ENCODE results near the gene ZBTB37.
A peak's percentile ranks its signal among the peaks of the same experiment; 100 is the strongest.
"Not testable (repeated sequence)": the region's sequence is repeated elsewhere in the genome, so short reads cannot be mapped to it uniquely, and the experiment has no call there.

ZBTB37 gene

GRCh38 chr1:173868266-173869020 lies at the start of gene ZBTB37:
Gene ZBTB37, plus strand, starts transcription at chr1:173868380. Its CDS starts 1,846 bp downstream, at chr1:173870226.
- DNase-seq: peak; percentile 83

GRCh38 chr1:173818459-173818858 lies 49.7 kb upstream of the ZBTB37 start:
- DNase-seq: no peak

GRCh38 chr1:173821680-173822079 lies 46.5 kb upstream of the ZBTB37 start:
- no peak for DNase-seq

GRCh38 chr1:173823781-173824314 lies 44.3 kb upstream of the ZBTB37 start:
- no peak for DNase-seq

- DNase-seq: peak; percentile 96
Observed at GRCh38 chr1:173824315-173825081, 43.7 kb upstream of the ZBTB37 start, which contains the start of the genes CENPL and DARS2. Gene CENPL, minus strand, starts transcription at chr1:173824883. Its CDS starts 13,584 bp downstream, at chr1:173811299. Gene DARS2, plus strand, starts transcription at chr1:173824673. Its CDS starts 557 bp downstream, at chr1:173825230.

GRCh38 chr1:173827611-173828010 lies 40.6 kb upstream of the ZBTB37 start:
- no peak for DNase-seq

- no peak for DNase-seq
Observed at GRCh38 chr1:173832748-173833147, 35.4 kb upstream of the ZBTB37 start.

GRCh38 chr1:173852105-173852504 lies 16.1 kb upstream of the ZBTB37 start:
- no peak for DNase-seq

GRCh38 chr1:173853074-173853473 lies 15.1 kb upstream of the ZBTB37 start:
- no peak for DNase-seq

GRCh38 chr1:173856014-173856413 lies 12.2 kb upstream of the ZBTB37 start:
- DNase-seq: no peak

GRCh38 chr1:173856903-173857302 lies 11.3 kb upstream of the ZBTB37 start:
- no peak for DNase-seq

- no peak for DNase-seq
Observed at GRCh38 chr1:173857363-173857917, 10.7 kb upstream of the ZBTB37 start.

GRCh38 chr1:173859547-173859946 lies 8.6 kb upstream of the ZBTB37 start:
- DNase-seq: not testable (repeated sequence)

- DNase-seq: no peak
Observed at GRCh38 chr1:173860065-173860464, 8.1 kb upstream of the ZBTB37 start.

- DNase-seq: no peak
Observed at GRCh38 chr1:173861731-173862145, 6.4 kb upstream of the ZBTB37 start.

- DNase-seq: not testable (repeated sequence)
Observed at GRCh38 chr1:173862146-173862768, 5.9 kb upstream of the ZBTB37 start.

GRCh38 chr1:173862769-173863223 lies 5.4 kb upstream of the ZBTB37 start:
- DNase-seq: no peak

GRCh38 chr1:173863224-173864161 lies 4.7 kb upstream of the ZBTB37 start:
- no peak for DNase-seq

- no peak for DNase-seq
Observed at GRCh38 chr1:173864179-173864867, 3.9 kb upstream of the ZBTB37 start.

GRCh38 chr1:173865468-173866164 lies 2.6 kb upstream of the ZBTB37 start:
- DNase-seq: no peak
